Upper lobe of left lung (tissue), 6 donors: ENCODE measurements around the gene ITPKC. TPM values are rescaled to one million over a fixed set of nuclear protein-coding genes. Genes with fewer than 3 reads are reported as not detected.
A peak's percentile ranks its signal among the peaks of the same experiment; 100 is the strongest.

ENCODE experiments used
- ATAC-seq, 2 donors: fragments of 200-7000 bp; cut with Tn5 transposase; one replicate each; pipeline ENCODE4 v1.9.1; 2022; ENCODE audit warnings: mild to moderate bottlenecking in 2 of 2, moderate library complexity in 2 of 2; ENCODE audit not compliant: low FRiP score in 2 of 2
- DNase-seq, 2 donors: peaks; one replicate each; pipeline ENCODE4 v3.0.0-alpha.2; 2019 to 2020
- H3K27ac ChIP-seq, 4 donors: fragments of 200-600 bp; sonication (generic); one replicate each; pipeline ENCODE4 v1.5.1; 2016 to 2019
- H3K27me3 ChIP-seq, 4 donors: fragments of 200-600 bp; sonication (generic); one replicate each; pipeline ENCODE4 v1.5.1; 2017 to 2019
- H3K36me3 ChIP-seq, 4 donors: fragments of 200-600 bp; sonication (generic); one replicate each; pipeline ENCODE4 v1.5.1; 2016 to 2019
- H3K4me1 ChIP-seq, 4 donors: fragments of 200-600 bp; sonication (generic); one replicate each; pipeline ENCODE4 v1.5.1; 2018 to 2019
- H3K4me3 ChIP-seq, 4 donors: fragments of 200-600 bp; sonication (generic); one replicate each; pipeline ENCODE4 v1.5.1; 2017 to 2019; ENCODE audit warnings: mild to moderate bottlenecking in 2 of 4, moderate library complexity in 1 of 4
- H3K9me3 ChIP-seq, 4 donors: fragments of 200-600 bp; sonication (generic); one replicate each; pipeline ENCODE4 v1.5.1; 2018 to 2019
- CTCF ChIP-seq, 6 experiments: fragments of 450-650 bp in 4 of 6; fragments of 200-600 bp in 2 of 6; sonication (generic) in 2 of 6; IDR thresholded peaks; one replicate each; pipeline ENCODE4 v1.5.1; 2016 to 2019; ENCODE audit warnings: antibody characterized with exemption in 6 of 6
- EP300 ChIP-seq, 4 donors: sonication (generic); formaldehyde crosslinking; IDR thresholded peaks; one replicate each; pipeline ENCODE4 v1.5.1; 2017; ENCODE audit warnings: antibody characterized with exemption in 4 of 4, control low read depth in 2 of 4
- POLR2A ChIP-seq, 4 donors: fragments of 450-650 bp; IDR thresholded peaks; one replicate each; pipeline ENCODE4 v1.5.1; 2016 to 2017; ENCODE audit warnings: antibody characterized with exemption in 4 of 4, mild to moderate bottlenecking in 2 of 4
- POLR2AphosphoS5 ChIP-seq, 2 donors: sonication (generic); formaldehyde crosslinking; IDR thresholded peaks; one replicate each; pipeline ENCODE4 v1.5.1; 2017; ENCODE audit warnings: antibody characterized with exemption in 2 of 2
- WGBS, 2 donors: methylation state at CpG; one replicate each; pipeline ENCODE4 v1.1.5; 2017 to 2018; 5-methylcytosine and 5-hydroxymethylcytosine counted together
- total RNA-seq, 6 donors: library from RNA; depleted of rRNA in 4 of 6; stranded (reverse); fragments of >200 nt in 4 of 6; gene quantifications; one replicate each; pipeline versions ENCODE4 v1.1.0 to v1.2.1, GENCODE V29; 2016 to 2021
- donor health status: DM: no; HTN: no; CAD: no; lungs with moderate emphysema.
- donor health status: DM: no; HTN: yes; CAD: no; lungs with severe emphysema.

Gene ITPKC
- total RNA-seq, 6 donors from 2014 or later, result 38.4 to 76.0 (median 55.2) TPM

GRCh38 chr19:40682431-40682964, 34.4 kb upstream of the ITPKC start:
- TF ChIP-seq CTCF (IDR thresholded peaks at IDR 0.05) (no peak), POLR2A (IDR thresholded peaks at IDR 0.05) (no peak), EP300 (IDR thresholded peaks at IDR 0.05) (no peak), POLR2AphosphoS5 (IDR thresholded peaks at IDR 0.05) (no peak)
- ATAC-seq, result no peak
- WGBS, 2 donors, result 93 to 95% methylated on average over 18 of the region's 18 CpGs

GRCh38 chr19:40683437-40683836, 33.5 kb upstream of the ITPKC start:
- H3K27ac ChIP-seq, result no peak overlapping the region
- no peak overlapping the region for H3K4me3 ChIP-seq
- H3K36me3 ChIP-seq, result peaks cover 7 to 59% (median 29%) of the 10 kb centered on the region in 4 donors
- WGBS, 2 donors, result 86 to 94% methylated on average over 9 of the region's 9 CpGs
- H3K27me3 ChIP-seq, result no peaks in the 10 kb centered on the region
- no peak for DNase-seq
- TF ChIP-seq POLR2AphosphoS5 (IDR thresholded peaks at IDR 0.05), result no peak
- TF ChIP-seq CTCF (IDR thresholded peaks at IDR 0.05), result no peak
- no peak for TF ChIP-seq POLR2A (IDR thresholded peaks at IDR 0.05)
- no peak for TF ChIP-seq EP300 (IDR thresholded peaks at IDR 0.05)
- H3K4me1 ChIP-seq, result peaks cover 0 to 14% (median 3%) of the 10 kb centered on the region in 4 donors
- no peak for ATAC-seq
- no peaks in the 10 kb centered on the region for H3K9me3 ChIP-seq

More at GRCh38 chr19:40682431-40682964, 34.4 kb upstream of the ITPKC start:
- Histone ChIP-seq H3K27me3 (no peaks in the 10 kb centered on the region), H3K36me3 (peaks cover 7 to 68% (median 37%) of the 10 kb centered on the region in 4 donors), H3K4me3 (no peak overlapping the region), H3K4me1 (peaks cover 0 to 6% (median under 1%) of the 10 kb centered on the region in 4 donors), H3K27ac (no peak overlapping the region), H3K9me3 (no peaks in the 10 kb centered on the region)
- DNase-seq, result no peak

DNA sequence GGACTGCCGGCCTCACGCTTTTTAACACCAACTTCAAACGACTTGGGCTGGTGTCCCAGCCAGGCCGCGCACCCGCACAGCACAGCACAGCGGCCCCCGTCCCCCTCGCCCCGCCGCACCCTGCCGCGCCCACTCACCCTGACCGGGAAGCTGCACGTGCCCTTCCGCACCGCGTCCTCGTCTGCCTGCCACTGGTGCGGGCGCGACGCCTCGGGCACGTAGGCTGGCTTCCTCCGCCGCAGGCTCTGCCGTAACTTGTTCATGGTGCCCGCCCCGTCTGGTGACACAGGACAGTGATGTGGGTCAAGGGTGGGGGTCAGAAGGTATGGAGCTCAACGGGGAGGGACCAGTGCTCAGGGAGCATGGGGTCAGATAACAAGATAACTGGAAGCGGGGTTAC, 32.6 kb upstream of the ITPKC start:
- peak in 1 of 2 donors; percentile 79 for DNase-seq
- WGBS, 2 donors, result 94 to 97% methylated on average over 20 to 30 of the region's 32 CpGs

GRCh38 chr19:40685016-40685526, 31.8 kb upstream of the ITPKC start:
- peaks cover 3 to 46% (median 19%) of the 10 kb centered on the region in 4 donors for H3K36me3 ChIP-seq

More for the DNA sequence above, 32.6 kb upstream of the ITPKC start:
- H3K4me3 ChIP-seq, result no peak overlapping the region
- peaks cover 0 to 14% (median 5%) of the 10 kb centered on the region in 4 donors for H3K4me1 ChIP-seq
- no peaks in the 10 kb centered on the region for H3K9me3 ChIP-seq
- no peak for ATAC-seq
- TF ChIP-seq POLR2A (IDR thresholded peaks at IDR 0.05), result no peak
- TF ChIP-seq EP300 (IDR thresholded peaks at IDR 0.05), result no peak
- TF ChIP-seq CTCF (IDR thresholded peaks at IDR 0.05), result no peak
- no peak for TF ChIP-seq POLR2AphosphoS5 (IDR thresholded peaks at IDR 0.05)
- no peaks in the 10 kb centered on the region for H3K27me3 ChIP-seq
- peaks cover 7 to 52% (median 23%) of the 10 kb centered on the region in 4 donors for H3K36me3 ChIP-seq
- no peak overlapping the region for H3K27ac ChIP-seq

More at GRCh38 chr19:40685016-40685526, 31.8 kb upstream of the ITPKC start:
- Histone ChIP-seq H3K9me3 (no peaks in the 10 kb centered on the region), H3K4me3 (no peak overlapping the region), H3K4me1 (peaks cover 7 to 20% (median 12%) of the 10 kb centered on the region in 4 donors), H3K27ac (no peak overlapping the region), H3K27me3 (no peaks in the 10 kb centered on the region)
- TF ChIP-seq POLR2A (IDR thresholded peaks at IDR 0.05) (no peak), CTCF (IDR thresholded peaks at IDR 0.05) (no peak), EP300 (IDR thresholded peaks at IDR 0.05) (no peak), POLR2AphosphoS5 (IDR thresholded peaks at IDR 0.05) (no peak)
- no peak for ATAC-seq
- no peak for DNase-seq
- WGBS, 2 donors, result 93 to 100% methylated on average over 3 of the region's 3 CpGs
